Activated CD4-positive, alpha-beta memory T cell treated with anti-CD3 and anti-CD28 coated beads, Interleukin-2, amount 10 ng/mL, durations not matched to agents 7 days and 5 days (primary cell): Measurements from ENCODE around the gene DMBT1. TPM values are rescaled to one million over a fixed set of nuclear protein-coding genes. Genes with fewer than 3 reads are reported as not detected.

Experiments
- CTCF ChIA-PET: fragments of 350-600 bp; sonication (Branson Sonifier 250); formaldehyde crosslinking; loops from one replicate; lab custom pipeline; 2021; ENCODE audit warnings: antibody characterized with exemption, inconsistent platforms; lab: Charles Lee
- POLR2A ChIA-PET: fragments of 350-600 bp; sonication (Branson Sonifier 250); formaldehyde crosslinking; loops from one replicate; lab custom pipeline; 2021; ENCODE audit warnings: antibody characterized with exemption; lab: Charles Lee
- DNase-seq: peaks from one replicate; pipeline ENCODE4 v3.0.0-alpha.2; 2020
- H3K27ac Mint-ChIP-seq: one replicate; pipeline ENCODE4 v1.8.0; 2021; ENCODE audit warnings: mild to moderate bottlenecking, mixed read lengths
- H3K27me3 Mint-ChIP-seq: one replicate; pipeline ENCODE4 v1.8.0; 2021; ENCODE audit warnings: mixed read lengths
- H3K36me3 Mint-ChIP-seq: one replicate; pipeline ENCODE4 v1.8.0; 2021; ENCODE audit warnings: low read depth, mixed read lengths
- H3K4me1 Mint-ChIP-seq: one replicate; pipeline ENCODE4 v1.8.0; 2021; ENCODE audit warnings: mixed read lengths
- H3K4me3 Mint-ChIP-seq: one replicate; pipeline ENCODE4 v1.8.0; 2021; ENCODE audit warnings: mild to moderate bottlenecking, mixed read lengths
- H3K9me3 Mint-ChIP-seq: one replicate; pipeline ENCODE4 v1.8.0; 2021; ENCODE audit warnings: mixed read lengths
- total RNA-seq, 2 experiments: library from RNA; stranded (reverse); gene quantifications; one replicate each; pipeline ENCODE4 v1.2.3, GENCODE V29; 2021

The DMBT1 gene
- total RNA-seq, 2 experiments from 2014 or later = 0.05 TPM; not detected in 1

DNA sequence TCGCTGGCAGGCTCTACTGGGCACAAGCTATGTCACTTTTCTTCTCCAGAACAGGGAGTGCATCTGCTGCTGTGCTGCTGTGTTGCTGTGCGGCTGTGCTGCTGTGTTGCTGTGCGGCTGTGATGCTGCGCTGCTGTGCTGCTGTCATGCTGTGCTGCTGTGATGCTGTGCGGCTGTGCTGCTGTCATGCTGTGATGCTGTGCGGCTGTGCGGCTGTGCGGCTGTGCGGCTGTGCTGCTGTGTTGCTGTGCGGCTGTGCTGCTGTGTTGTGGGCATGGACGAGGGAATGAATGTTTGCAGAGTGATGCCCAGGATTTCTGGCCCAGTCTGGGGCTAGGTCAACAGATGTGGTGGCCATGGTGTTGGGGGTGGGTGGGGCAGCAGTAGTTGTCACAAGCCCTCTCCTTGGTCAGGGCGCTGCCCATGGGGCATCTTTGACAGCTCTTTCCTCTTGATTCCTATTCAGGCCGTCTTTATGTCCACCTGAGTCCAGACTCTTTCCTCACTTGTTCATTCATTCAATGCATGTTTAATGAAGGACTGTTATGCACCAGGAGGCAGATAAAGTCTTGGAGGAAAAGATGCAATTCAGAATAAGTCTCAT is 83.5 kb downstream of the DMBT1 start:
- POLR2A ChIA-PET = no interaction called here
- Mint-ChIP-seq H3K27me3 (peaks cover 4% of the 10 kb centered on the region), H3K36me3 (no peaks in the 10 kb centered on the region), H3K9me3 (no peaks in the 10 kb centered on the region), H3K27ac (no peak overlapping the region), H3K4me3 (no peak overlapping the region), H3K4me1 (no peaks in the 10 kb centered on the region)
- CTCF ChIA-PET = no interaction called here
- DNase-seq = no peak

DNA sequence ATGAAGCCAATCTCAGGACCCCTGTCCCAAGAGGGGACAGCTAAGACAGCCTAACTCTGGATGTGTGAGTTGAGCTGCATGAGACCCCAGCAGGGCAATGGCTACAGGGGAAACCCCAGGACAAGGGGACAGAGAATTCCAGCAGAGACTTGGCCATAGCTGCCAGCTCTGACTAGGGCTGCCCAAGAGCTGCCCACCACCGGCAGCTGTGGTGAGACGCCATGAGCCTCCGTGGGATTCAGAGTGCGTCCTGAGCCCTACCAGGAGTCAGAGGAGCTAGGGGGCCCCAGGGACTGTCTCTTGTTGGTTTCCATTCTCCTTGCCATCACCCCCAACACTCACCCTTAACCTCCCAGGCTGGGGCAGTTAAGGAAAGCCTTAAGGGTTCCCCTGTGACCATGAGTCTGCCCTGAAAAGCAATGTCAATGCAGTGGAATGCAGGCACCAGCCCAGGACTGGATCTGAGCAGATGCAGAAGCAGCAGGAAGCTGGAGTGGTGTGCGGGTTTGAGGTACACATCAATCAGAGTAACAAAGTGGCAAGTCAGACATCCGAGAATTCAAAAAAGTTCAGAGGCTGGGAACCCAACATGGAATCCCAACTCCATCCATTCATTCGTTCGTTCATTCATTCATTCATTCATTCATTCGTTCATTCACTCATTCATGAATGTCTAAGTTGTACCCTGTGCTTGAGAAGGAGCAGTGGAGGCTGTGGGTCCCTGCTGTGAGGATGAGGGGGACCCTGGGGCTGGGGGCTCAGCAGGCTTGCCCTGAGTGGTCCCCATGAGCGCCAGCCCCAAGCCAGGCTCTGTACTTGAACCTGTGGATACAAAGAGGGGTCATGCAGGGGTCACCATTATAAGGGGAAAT is 86.2 kb downstream of the DMBT1 start:
- H3K4me1 Mint-ChIP-seq = no peaks in the 10 kb centered on the region
- peaks cover 9% of the 10 kb centered on the region for H3K27me3 Mint-ChIP-seq
- no peaks in the 10 kb centered on the region for H3K36me3 Mint-ChIP-seq
- CTCF ChIA-PET = interaction anchor here (0.6 to 1.0 kb wide), 2 partner anchors 50 to 898 kb away, joined by 3 read pairs; no protein-coding TSS in a partner anchor
- POLR2A ChIA-PET = no interaction called here
- H3K27ac Mint-ChIP-seq = no peak overlapping the region
- H3K9me3 Mint-ChIP-seq = no peaks in the 10 kb centered on the region
- no peak for DNase-seq
- no peak overlapping the region for H3K4me3 Mint-ChIP-seq

DNA sequence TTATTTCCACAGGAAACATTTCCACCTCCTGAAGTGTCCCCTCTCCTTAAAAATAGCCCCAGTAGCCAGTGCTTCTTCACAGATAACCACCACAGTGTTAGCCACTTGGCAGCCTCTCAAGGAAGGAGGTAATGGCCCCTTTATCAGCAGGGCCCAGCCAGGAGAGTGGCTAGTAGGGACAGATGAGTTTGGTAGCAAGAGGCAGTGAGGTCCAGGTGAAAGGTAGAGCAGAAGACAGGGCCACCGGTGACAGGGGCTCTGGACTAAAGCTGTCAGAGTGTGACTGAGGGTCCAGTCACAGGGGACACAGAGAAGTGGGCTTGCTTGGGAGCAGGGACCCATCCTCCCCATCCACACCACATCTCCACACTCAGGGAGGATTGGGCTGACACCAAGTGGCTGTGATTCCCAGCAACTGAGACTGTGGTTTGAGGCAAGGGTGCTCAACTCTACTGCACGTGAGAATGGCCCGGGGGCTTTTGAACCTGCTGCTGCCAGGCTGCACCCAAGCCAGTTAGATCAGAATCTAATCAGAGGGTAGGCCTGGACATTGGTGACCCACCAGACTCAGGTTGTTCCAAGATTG is 86.9 kb downstream of the DMBT1 start:
- H3K4me1 Mint-ChIP-seq = no peaks in the 10 kb centered on the region
- no peak overlapping the region for H3K4me3 Mint-ChIP-seq
- POLR2A ChIA-PET = no interaction called here
- H3K36me3 Mint-ChIP-seq = no peaks in the 10 kb centered on the region
- peaks cover 10% of the 10 kb centered on the region for H3K27me3 Mint-ChIP-seq
- no peaks in the 10 kb centered on the region for H3K9me3 Mint-ChIP-seq
- DNase-seq = no peak
- no peak overlapping the region for H3K27ac Mint-ChIP-seq
- CTCF ChIA-PET = interaction anchor here (0.6 kb wide), 1 partner anchor 898 kb away, joined by 3 read pairs; no protein-coding TSS in a partner anchor

DNA sequence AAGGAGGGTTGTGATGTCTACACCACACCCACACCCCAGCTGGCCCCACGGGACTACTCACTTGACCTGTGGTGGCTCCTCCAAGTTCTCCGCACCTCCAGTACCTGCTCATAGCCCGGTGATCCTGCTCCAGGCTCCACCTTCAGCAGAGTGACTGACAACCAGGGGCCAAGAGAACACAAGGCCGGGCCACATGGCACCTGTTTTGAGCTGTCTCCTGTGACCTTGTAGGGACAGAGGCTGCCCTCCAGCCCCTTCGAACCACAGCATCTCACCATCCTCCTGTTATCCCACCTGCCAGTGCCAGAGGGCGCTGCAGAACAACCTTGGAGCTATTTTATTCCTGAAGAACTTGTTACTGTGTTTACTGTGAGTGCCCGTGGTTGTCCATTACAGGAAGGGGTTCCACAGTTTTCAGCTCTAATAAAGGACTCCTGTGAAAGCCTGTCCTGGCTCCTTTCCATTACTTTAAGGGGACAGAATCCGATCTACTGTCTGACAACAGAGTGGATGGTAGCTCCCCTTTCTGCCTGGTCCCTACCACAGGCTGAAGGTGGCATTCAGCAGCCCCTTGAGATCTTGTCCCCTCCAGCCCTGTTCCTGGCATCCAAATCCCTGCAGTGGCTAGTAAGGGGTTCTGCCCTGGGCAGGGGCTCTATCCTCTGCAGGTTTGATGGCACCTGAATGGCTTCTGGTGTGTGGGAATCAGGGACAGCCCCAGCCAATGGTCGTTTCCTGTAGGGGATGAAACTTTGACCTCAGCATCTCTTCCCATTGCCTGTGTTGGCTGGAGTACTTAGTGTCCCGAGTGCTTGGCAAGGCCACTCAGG is 88.3 kb downstream of the DMBT1 start:
- DNase-seq = peak; percentile 41
- no peaks in the 10 kb centered on the region for H3K9me3 Mint-ChIP-seq
- no peaks in the 10 kb centered on the region for H3K4me1 Mint-ChIP-seq
- ChIA-PET POLR2A (no interaction called here), CTCF (interaction anchor here (0.6 to 3.3 kb wide), 8 partner anchors 19 to 341 kb away, joined by 3 to 15 read pairs (median 3); partner anchors contain the start of gene C10orf120)
- peaks cover 18% of the 10 kb centered on the region for H3K27me3 Mint-ChIP-seq
- H3K36me3 Mint-ChIP-seq = no peaks in the 10 kb centered on the region
- no peak overlapping the region for H3K27ac Mint-ChIP-seq
- no peak overlapping the region for H3K4me3 Mint-ChIP-seq

- H3K27me3 Mint-ChIP-seq = peaks cover 19% of the 10 kb centered on the region
- no peak for DNase-seq
- no peak overlapping the region for H3K4me3 Mint-ChIP-seq
- no peak overlapping the region for H3K27ac Mint-ChIP-seq
- ChIA-PET POLR2A (no interaction called here), CTCF (interaction anchor here (0.9 to 3.3 kb wide), 5 partner anchors 12 to 351 kb away, joined by 3 to 15 read pairs (median 3); no protein-coding TSS in a partner anchor)
- no peaks in the 10 kb centered on the region for H3K4me1 Mint-ChIP-seq
- no peaks in the 10 kb centered on the region for H3K9me3 Mint-ChIP-seq
- no peaks in the 10 kb centered on the region for H3K36me3 Mint-ChIP-seq
Measured at GRCh38 chr10:122649903-122650302, 89.3 kb downstream of the DMBT1 start.

GRCh38 chr10:122650331-122650730 is 89.8 kb downstream of the DMBT1 start:
- Mint-ChIP-seq H3K27ac (no peak overlapping the region), H3K36me3 (no peaks in the 10 kb centered on the region), H3K4me1 (no peaks in the 10 kb centered on the region), H3K4me3 (no peak overlapping the region), H3K9me3 (no peaks in the 10 kb centered on the region), H3K27me3 (peaks cover 19% of the 10 kb centered on the region)
- ChIA-PET POLR2A (no interaction called here), CTCF (interaction anchor here (0.9 to 3.3 kb wide), 4 partner anchors 13 to 352 kb away, joined by 3 to 15 read pairs (median 4); no protein-coding TSS in a partner anchor)
- DNase-seq = no peak

DNA sequence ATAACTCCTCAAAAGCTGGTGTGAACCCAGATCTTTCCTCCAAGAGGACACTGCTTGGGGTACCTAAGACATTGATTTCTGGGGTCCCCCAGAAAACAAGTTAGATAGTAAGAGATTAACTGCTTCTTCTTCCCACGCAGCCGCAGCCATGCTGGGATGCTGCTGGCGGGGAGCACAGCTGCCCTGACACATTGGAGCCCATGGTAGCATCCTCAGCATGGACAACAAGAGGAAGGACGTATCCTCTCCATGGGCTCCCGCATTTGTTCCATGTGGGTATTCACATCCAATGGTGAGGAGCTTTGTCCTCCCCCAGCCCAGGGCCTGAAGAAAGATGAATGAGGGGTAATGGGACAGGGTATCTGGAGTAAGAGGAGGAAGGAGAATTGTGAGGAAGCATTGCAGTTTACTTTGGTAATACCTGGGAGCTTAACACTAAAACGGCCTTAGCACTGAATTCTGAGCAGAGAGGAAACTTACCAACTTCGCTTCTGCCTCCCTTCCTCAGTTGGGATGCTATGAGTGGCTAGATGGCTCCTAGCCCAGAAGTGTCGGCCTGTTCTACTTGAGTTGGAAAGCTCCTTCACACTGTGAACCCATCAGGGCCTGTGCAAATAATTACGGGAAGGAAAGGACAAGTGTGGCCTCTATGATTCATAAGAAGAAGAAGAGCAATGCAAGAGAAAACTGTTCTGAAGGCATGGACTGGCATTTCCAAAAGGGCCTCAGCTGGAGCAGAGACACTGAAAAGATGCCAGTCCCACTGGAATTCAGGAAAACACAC is 95.2 kb downstream of the DMBT1 start:
- ChIA-PET POLR2A (no interaction called here), CTCF (no interaction called here)
- H3K36me3 Mint-ChIP-seq = no peaks in the 10 kb centered on the region

GRCh38 chr10:122656308-122656705 is 95.8 kb downstream of the DMBT1 start:
- Mint-ChIP-seq H3K4me3 (no peak overlapping the region), H3K9me3 (no peaks in the 10 kb centered on the region), H3K4me1 (no peaks in the 10 kb centered on the region), H3K36me3 (no peaks in the 10 kb centered on the region), H3K27ac (no peak overlapping the region), H3K27me3 (peaks cover 14% of the 10 kb centered on the region)
- ChIA-PET CTCF (no interaction called here), POLR2A (no interaction called here)
- no peak for DNase-seq

More for the DNA sequence above, 95.2 kb downstream of the DMBT1 start:
- Mint-ChIP-seq H3K9me3 (no peaks in the 10 kb centered on the region), H3K27me3 (peaks cover 19% of the 10 kb centered on the region), H3K4me1 (no peaks in the 10 kb centered on the region), H3K4me3 (no peak overlapping the region), H3K27ac (no peak overlapping the region)
- no peak for DNase-seq

- ChIA-PET POLR2A (no interaction called here), CTCF (no interaction called here)
- Mint-ChIP-seq H3K9me3 (no peaks in the 10 kb centered on the region), H3K27me3 (peaks cover 14% of the 10 kb centered on the region), H3K4me3 (no peak overlapping the region), H3K4me1 (no peaks in the 10 kb centered on the region), H3K36me3 (no peaks in the 10 kb centered on the region), H3K27ac (no peak overlapping the region)
- DNase-seq = no peak
Measured at GRCh38 chr10:122656741-122657140, 96.2 kb downstream of the DMBT1 start.

DNA sequence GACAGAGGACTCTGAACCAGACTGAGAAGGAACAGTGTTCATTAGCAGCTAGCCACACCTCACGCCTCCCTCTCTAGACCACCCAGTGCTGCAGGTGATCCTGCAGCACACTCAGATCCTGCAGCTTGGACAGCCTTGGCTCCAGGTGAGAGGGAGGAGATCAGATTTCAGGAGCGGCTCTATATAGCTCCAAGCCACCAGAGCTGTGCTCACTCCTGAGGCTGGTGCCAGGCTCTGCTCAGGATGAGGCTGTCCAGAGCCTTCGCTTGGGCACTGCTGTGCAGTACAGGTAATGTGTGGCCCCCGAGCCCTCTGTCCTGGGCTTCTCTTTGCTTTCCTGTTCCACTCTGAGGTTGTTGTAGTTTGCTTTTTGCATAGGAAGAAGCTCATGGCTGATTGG is 96.7 kb downstream of the DMBT1 start:
- Mint-ChIP-seq H3K9me3 (no peaks in the 10 kb centered on the region), H3K4me3 (no peak overlapping the region), H3K27ac (no peak overlapping the region), H3K4me1 (no peaks in the 10 kb centered on the region), H3K27me3 (peaks cover 14% of the 10 kb centered on the region), H3K36me3 (no peaks in the 10 kb centered on the region)
- ChIA-PET CTCF (no interaction called here), POLR2A (no interaction called here)
- no peak for DNase-seq

DNA sequence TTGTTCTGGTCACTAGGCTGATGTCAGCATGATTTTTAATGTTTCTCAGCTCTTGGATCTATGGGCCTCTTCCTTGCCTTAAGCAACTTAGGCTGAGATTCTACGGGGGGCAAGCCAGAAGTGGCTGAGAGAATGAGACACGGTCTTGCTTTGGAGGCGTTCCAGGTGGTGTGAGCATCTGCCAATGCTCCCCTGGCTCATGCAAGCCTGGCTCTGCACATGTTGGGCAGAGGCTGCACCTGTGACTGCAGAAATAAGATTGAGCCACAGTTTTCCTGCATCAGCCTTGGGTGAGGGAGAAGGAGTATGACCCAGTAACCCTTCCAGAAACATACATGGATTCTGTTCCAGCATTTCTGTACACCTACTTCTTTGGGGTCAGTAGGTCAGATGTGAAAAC is 97.2 kb downstream of the DMBT1 start:
- ChIA-PET CTCF (no interaction called here), POLR2A (no interaction called here)
- no peak overlapping the region for H3K27ac Mint-ChIP-seq
- H3K36me3 Mint-ChIP-seq = no peaks in the 10 kb centered on the region
- H3K4me1 Mint-ChIP-seq = no peaks in the 10 kb centered on the region
- DNase-seq = no peak
- H3K4me3 Mint-ChIP-seq = no peak overlapping the region
- H3K9me3 Mint-ChIP-seq = no peaks in the 10 kb centered on the region
- H3K27me3 Mint-ChIP-seq = peaks cover 11% of the 10 kb centered on the region
